ENCODE results near the gene DET1.

DNA sequence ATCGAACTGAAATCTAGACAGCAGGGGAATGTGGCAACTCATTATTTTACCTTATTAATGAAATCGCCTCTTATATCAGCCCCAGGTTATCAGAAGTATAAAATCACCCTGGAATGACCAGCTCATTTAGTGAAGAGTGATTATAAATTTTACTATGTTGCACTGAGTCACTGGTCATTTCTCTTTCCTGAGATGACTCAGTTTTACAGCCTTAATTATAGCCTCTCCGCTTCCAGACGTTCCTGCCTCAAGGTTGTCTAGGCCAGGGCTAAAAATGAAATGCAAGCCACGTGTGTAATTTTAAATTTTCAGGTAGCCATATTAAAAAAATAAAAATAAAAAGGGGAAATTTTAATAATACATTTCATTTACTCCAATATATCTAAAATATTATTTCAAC lies 33.3 kb downstream of the DET1 start:
- TF ChIP-seq, protein P1, sequence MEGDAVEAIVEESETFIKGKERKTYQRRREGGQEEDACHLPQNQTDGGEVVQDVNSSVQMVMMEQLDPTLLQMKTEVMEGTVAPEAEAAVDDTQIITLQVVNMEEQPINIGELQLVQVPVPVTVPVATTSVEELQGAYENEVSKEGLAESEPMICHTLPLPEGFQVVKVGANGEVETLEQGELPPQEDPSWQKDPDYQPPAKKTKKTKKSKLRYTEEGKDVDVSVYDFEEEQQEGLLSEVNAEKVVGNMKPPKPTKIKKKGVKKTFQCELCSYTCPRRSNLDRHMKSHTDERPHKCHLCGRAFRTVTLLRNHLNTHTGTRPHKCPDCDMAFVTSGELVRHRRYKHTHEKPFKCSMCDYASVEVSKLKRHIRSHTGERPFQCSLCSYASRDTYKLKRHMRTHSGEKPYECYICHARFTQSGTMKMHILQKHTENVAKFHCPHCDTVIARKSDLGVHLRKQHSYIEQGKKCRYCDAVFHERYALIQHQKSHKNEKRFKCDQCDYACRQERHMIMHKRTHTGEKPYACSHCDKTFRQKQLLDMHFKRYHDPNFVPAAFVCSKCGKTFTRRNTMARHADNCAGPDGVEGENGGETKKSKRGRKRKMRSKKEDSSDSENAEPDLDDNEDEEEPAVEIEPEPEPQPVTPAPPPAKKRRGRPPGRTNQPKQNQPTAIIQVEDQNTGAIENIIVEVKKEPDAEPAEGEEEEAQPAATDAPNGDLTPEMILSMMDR (IDR thresholded peaks at IDR 0.05), result no peak
- no peak for TF ChIP-seq POLR2A (IDR thresholded peaks at IDR 0.05; ENCODE audit: low read depth)
- TF ChIP-seq EP300 (IDR thresholded peaks at IDR 0.05), result no peak
- no peak for TF ChIP-seq POLR2AphosphoS5 (IDR thresholded peaks at IDR 0.05)
